Epidermal melanocyte (primary cell): ENCODE data around the gene PARVA.
"Not testable (repeated sequence)": the region's sequence is repeated elsewhere in the genome, so short reads cannot be mapped to it uniquely, and the experiment has no call there.

Source experiments
- DNase-seq: peaks from one replicate; pipeline ENCODE4 v3.0.0; 2011; ENCODE audit warnings: low spot score; ENCODE audit not compliant: insufficient read length

Gene PARVA

DNA sequence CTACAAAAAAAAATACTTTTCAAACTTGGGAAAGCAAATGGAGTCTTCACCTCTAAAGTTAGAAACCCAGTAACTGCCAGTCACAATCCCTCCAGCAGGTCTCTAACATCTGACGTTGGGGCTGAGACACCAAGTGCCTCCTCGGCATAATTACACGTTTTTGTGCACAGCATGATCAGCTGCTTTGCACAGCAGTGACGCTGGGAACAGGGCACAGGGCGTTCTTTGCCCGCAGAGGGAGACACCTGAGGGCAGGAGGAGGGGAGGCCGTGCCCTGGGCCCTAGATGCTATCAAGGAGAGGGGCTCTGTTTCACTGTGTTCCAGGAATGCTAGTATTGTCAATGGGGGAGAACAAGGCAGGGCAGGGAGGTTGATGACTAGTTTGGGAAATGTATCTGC lies 120.1 kb downstream of the PARVA start:
- DNase-seq = no peak

DNA sequence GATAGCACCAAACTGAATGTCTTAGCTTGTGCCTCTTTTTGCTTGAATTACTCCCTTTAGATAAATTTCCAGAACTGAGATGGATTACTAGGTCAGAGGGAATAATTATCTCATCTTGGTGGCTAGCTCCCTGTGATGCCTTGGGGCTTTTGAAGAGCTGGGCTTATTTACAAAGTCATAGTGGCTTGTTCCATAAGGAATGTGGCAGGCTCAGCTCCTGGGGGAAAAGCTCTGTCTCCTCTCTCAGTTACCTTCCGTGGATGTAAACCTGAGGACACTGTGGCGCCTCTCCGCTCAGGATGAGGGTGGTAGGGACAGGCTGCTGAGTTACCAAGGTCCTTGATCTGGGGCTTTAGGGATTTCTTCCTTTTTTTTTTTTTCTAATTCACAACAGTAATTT lies 121.7 kb downstream of the PARVA start:
- no peak for DNase-seq

DNA sequence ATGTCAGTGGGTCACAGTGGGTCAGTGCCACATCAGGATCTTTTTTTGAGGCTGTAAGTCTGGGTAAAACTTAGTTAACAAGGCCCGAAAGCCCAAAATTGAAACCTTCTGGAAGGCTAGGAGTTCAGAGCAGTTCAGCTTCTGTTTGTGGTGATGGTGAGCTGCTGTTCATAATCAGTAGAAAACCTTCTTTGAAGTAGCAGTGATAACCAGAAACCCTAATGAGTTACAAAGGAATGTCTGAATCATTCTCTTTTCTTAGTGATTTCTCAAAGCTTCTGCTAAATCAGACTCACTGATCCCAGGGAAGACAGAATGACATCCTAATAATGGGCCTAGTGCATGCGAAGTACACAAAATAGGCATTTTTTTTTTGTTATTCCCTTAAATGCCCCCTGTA lies 124.7 kb downstream of the PARVA start:
- no peak for DNase-seq

DNA sequence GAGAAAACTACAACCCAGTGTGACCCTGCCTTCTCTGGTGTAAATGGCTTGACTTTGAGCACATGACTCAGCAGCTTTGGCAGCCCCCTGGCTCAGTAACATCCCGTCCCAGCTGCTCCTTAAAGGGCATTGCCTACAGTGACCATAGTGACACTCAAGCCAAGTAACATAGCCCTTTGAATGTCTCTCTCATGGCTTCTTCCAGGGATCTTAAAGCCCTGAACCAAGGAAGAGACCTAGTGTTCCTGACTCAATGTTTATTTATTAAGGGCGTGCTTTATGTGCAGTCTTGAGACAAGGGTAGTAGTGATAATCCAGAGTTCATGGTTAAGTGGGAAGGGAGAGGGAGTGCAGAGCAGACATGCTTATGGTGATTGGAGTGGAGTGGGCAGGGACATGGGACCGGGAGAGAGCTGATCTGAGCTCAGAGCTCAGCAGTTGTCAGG lies 125.7 kb downstream of the PARVA start:
- DNase-seq = no peak

DNA sequence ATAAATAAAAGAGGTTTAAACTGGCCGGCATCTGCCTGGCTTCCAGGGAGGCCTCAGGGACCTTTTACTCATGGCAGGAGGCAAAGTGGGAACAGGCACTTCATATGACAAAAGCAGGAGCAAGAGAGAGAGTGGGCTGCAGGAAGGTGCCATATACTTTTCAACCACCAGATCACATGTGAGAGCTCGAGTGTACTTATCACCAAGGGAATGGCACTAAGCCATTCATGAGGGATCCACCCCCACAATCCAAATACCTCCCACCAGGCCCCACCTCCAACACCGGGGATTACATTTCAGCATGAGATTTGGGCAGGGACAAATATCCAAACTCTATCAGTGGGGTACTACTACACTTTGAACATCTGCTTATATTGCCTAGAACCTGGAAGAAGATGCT lies 126.5 kb downstream of the PARVA start:
- no peak for DNase-seq

DNA sequence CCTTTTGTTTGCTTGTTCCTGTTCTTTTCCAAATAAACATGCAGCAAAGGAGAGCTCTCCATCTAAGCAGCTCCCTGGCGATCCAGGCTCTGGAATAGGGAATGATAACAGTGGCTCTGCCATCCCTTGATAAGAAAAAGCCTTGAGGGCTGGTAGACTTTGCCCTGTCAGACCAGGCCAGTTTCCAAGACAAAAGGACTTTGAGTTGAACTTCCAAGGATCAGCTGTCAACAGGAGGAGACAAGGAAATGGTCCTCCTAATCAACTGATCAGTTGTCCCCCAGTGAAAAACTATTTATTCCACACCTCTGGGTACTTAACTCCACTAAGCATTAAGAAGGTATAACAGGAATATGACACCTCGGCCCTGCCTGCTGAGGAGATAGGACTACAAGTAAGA lies 127.8 kb downstream of the PARVA start:
- DNase-seq = no peak

DNA sequence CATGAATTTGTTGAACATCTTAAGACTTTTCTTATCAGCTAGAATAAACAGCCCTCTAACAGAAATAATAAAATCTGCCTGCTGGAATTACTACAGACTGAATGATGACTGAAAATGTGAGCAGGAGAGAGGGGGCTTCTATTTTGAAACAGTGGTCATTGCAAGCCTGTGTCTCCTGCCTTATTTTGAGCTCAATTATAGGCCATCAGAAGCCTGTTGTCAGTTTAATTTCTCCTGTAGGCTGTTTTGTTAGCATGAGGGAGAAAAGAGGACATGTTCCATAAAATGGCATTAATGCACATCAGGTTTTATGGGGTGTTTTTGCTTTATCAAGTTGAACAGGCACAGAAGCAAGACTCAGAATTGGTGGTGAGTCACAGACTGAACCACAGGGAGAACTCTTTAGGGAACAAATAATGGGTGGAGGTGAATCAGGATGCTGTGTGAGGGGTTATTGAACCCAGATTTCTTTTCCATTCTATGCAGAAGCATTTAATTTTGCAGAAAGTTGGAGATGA lies 129.1 kb downstream of the PARVA start:
- DNase-seq = no peak

DNA sequence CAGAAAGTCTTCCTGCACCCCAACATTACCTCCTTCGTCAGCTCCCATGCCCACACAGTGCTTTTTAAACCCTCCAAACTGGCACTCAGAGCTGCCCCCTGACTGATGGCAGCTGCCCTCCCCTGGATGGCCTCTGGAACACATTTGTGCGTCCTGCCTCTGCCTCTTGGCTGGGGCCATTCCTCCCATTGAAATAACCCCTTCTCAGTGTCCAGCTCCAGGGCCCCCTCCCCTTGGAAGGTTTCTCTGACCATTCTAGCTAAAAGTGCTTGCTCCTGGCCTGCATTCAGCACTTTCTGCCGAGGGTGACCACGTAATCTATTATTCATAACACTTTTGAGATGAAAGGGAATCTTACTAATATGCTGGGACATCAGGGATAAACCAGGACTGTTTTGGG lies 130.0 kb downstream of the PARVA start:
- no peak for DNase-seq

DNA sequence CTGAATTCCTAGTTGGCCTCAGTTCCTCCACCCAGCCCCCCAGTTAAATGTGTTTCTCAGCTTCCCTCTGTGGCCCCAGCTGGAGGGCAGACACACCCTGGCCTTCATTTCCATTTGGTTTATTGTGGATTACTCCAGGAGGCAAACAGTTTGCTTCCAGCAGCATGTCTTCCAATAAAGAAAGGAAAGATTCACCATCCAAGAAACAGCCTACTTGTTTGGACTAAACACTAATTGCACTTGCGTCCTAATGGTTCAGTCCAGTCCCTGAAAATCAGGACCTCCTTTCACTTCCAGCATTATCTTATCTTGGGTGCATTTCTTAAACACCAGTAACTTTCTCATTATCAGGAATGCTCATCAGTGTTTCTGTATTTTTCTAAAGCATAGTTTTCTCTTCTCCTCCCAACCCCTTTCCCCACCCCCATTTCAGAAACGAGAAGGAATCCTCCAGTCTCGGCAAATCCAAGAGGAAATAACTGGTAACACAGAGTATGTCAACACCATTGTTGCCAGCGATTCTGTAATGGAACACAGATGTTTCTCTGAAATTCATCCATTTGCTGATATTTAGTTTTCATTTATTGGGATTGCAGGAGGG lies 130.9 kb downstream of the PARVA start:
- peak; percentile 51 for DNase-seq

DNA sequence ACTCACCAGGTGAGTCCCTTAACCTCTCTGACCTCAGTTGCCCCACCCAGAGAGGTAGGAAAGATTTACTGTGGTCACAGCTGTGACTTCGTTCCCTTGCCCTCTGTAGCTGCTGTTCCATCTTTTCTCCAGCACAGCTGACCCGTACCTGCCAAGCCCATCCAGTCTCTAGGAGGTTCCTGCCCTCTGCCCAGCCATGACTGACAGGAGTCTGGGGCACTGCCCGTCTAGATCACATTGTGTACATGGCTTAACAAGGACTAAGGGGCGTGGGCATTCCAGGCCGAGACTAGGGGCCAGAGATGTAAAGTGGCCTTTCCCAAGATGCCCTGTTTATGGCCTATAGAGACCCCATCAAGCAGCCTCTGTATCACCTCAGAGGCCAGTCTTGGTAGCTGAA lies 132.0 kb downstream of the PARVA start:
- no peak for DNase-seq

DNA sequence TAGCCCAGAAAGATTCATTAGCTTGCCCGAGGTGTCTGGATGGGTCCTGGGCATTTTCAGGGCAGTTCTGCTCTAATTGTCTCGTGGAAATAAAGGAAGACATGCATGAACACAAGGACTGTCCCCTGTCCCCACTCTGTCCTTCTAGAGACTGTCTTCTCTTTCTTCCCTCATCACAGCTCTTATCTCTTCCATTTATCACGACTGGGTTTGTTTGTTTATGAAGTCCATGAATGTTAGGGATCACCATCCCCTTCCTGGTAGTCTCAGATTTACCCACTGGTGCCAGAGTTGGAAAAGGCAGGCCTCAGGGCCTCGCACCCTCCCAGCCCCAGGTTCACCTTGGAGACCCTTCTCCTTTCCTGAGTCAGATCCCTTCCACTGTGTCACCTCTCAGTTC lies 134.8 kb downstream of the PARVA start:
- no peak for DNase-seq

DNA sequence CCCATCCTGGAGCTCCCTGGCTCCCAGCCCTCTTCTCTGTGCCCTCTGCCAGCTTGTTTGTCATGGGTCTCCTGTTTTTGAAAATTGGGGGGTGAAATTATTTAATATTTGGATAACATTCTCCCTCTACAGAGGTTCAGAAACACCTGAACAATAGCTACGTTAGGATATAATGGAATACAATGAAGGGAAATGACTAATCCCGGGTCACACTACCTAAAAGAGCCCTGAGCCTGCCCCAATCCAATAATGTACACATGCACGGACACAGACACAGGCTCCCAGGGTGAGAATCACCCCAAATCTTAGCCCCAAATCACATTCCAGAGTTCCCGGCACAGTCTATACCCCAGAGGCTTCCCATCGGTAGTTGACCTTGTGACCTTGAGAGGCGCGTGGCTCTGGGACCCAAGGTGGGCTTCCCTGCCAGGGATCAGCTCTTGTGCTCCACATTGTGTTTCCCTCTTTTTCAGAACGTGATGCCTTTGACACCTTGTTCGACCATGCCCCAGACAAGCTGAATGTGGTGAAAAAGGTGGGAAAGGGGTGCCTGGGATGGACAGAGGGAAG lies 135.5 kb downstream of the PARVA start:
- DNase-seq = no peak

DNA sequence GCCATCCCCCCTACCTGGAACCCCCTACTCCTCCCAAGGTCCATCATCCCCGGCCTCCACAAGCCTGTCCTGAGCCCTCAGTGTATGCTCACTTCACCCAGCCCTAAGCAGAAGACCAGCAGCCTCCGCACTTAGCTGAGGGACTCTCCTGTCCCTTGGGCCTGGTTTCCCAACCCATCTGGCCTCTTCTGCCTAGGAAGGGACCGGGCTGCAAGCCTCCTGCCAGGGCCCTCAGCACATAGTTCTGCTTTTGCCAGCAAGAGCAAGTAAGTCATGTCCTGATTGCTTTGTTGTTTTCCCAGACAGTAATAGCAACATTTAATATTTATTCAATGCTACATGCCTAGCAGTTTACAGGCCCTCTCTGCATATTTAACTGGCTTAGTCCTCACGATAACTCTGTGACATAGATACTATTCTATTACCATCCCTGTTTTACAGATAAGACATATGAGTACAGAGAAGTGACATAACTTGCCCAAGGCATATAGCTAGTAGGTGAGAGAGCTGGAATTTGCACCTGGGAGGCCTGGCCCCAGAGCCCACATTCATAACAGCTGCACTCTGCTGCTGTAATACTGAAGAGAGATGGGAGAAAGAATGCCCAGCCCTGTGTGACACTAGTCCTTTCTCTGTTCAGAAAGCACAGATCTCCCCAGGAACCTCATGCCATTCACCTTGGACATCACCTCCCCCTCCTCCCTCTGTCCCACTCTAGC lies 139.2 kb downstream of the PARVA start:
- DNase-seq = no peak

DNA sequence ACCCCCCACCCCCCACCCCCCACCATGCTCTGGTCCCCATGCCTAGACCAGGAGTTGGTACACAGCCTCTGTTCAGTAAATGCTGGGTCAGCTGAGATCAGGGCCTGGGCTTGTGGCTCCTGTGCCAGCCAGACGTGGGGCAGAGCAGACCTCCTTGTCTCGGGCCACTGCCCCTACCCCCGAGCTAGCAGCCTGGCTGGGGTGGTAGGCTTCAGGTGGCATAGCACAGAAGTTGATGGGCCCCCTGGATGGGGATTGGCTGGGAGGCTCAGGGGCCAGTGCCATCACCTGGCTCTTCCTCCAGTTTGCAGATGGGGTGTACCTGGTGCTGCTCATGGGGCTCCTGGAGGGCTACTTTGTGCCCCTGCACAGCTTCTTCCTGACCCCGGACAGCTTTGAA lies 139.9 kb downstream of the PARVA start:
- no peak for DNase-seq

DNA sequence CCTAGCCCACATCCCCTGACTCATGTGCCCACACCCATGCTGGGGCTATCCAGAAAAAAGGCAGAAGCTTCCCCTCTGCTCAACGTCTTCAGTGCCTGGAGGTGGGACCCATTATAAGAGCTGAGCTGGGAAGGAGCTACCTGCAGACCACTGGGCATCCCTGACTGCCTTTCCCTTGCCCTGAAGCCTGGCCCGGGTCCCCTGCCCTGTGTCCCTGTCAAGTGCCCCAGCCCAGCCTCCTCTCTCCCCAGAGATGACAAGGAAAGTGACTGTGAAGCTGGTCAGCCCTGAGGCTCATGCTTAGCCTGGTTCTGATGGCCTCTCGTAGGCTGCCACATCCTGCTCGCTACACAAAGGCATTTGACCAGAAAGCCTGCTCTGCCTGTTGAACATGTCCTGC lies 140.4 kb downstream of the PARVA start:
- no peak for DNase-seq

DNA sequence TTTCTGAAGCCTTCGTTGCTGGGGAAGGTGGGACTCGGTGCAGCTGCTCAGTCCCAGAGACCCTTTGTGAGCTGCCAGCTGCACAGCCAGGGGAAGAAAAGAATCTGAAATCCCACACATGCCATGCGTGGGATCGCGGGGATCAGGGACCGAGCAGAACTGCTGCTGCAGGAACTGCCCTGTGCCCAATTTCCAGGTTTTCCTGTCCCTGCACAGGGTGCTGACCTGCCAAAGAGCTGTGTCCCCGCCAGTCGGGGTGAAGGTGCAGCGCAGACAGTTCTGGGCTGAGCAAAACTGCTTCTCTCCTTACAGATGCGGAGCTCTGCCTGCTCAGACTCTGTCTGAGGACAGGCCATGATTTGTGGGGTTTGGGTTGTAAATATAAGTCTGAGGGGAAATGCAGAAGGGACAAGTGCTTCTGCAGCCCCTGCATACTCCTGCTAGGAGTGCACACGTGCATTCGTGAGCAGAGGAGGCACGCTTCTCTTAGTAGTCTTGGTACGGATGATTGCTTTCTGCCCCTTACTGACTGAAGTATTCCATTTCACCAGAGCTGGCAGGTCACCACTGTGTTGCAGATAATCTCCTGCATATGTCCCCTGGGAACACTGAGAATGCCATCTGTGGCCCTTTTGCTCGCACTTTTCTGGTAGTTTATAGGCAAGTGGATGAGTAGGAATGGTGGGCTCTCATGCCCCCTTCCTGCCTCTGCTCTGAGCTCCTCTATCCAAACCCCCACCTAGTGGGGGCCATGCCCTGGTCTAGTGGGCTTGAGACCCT lies 141.4 kb downstream of the PARVA start:
- DNase-seq = no peak

DNA sequence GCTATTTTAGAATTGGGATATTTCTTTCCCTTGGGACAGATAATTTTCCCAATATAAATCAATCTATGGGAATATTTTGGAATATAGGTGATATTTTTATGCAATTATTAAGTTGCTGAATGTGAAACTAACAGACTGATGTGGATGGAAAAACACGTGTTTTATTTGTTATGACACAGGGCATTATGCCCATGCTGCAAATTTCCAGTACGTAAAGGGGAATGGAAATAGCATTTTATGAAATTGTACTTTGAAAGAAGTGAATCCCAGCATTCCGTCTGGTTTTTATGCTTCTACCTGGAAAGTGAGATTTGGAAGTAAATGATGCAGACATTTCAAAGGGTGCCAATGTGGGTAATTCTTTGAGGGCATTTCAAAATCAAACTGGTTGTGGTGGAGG lies 142.7 kb downstream of the PARVA start:
- no peak for DNase-seq

DNA sequence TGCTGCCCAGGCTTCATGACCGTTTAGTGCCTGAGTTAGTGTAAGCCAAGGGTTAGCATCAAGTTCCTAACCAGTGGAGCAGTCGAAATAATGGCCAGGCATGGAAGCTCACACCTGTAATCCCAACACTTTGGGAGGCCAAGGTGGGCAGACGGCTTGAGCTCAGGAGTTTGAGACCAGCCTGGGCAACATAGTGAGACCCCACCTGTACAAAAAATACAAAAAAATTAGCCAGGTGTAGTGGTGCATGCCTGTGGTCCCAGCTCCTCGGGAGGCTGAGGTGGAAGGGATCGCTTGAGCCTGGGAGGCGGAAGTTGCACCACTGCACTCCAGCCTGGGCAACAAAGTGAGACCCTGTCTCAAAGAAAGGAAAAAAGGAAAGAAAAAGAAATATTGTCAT lies 143.2 kb downstream of the PARVA start:
- DNase-seq = not testable (repeated sequence)

DNA sequence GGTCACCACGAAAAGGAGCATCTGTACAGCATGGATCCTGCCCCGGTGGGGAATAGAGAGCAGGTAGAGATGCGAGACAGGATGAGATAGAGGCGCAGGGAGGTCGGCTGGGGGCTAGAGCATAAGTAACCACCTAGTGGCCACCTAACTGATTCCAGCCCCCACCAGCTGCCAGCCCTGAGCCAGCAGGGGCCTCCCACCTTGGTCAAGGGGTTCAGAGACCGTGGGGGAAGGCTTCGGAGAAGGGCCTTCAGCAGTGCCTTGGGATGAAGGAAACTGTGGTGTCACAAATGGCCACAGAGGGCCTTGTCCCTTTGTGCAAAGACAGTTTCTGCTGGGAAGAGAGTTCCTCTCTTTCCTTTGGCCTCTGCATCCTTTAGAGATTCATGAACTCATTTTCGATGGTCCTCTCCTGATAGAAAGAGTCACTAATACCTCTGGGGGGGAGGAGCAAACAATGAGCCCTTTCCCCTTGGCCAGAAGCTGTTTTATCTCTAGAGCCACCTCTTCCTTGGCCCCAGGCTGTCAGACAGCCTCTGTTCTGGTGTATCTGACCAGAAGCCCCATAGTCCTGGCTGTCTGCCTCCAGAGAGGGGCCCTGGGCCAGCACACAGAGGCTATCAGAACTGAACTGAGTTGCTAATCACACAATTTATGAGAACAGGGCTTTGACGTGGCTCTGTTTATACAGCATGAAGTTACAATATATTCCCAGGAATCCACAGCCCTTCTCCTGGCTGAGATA lies 146.0 kb downstream of the PARVA start:
- DNase-seq = no peak

DNA sequence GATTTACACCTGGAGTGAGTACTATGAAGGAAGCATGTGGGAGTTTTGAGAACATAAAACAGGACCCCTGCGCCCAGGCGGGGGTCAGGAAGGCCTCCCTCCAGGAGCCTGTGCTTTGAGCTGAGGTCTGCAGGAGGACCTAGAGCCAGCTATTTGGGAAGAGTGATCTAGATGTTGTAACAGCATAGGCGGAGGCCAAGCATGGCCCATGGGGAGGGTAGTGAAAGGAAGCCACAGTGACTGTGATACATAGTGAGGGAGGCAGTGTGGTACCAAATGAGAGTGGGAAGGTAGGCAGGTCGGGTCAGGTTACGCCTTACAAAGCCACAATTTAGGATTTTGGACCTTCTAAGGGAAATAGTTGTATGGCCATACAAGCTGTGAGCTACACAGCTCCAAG lies 147.5 kb downstream of the PARVA start:
- DNase-seq = no peak

DNA sequence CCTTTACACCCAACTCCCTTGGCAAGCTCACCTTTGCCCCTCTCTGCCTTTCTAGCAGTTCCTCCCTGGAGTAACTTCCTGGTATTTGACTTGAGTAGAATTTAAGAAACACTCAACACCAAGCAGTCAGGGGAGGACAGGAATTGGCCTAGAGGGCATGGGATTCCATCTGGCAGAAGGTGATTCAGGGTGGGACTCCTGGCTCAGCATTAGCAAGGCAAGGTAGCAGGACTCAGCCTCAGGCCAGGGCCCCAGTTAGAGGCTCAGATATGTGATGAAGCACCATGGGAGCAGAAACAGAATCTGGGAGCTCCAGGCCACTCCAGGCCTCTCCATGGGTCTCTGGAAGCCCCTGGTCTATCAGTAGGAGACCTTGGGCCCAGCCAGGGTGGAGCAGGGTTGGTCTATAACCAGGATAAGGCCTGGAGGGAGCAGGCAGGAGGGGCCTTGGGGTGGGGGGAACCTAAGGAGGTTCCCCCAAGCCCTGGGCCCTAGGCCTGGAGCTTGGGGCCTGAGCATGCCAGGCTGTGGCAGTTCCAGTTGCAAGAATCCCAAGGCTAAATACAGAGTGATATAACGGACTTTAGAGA lies 148.2 kb downstream of the PARVA start:
- DNase-seq = no peak
